Lower leg skin (tissue), 3 donors: ENCODE measurements around the gene HSPA4.

Experiments used
- CTCF ChIP-seq, 3 donors: fragments of 450-650 bp; IDR thresholded peaks; one replicate each; pipeline ENCODE4 v1.5.1; 2016; ENCODE audit warnings: antibody characterized with exemption in 3 of 3, mild to moderate bottlenecking in 3 of 3, moderate library complexity in 2 of 3
- POLR2A ChIP-seq, 2 donors: fragments of 450-650 bp; IDR thresholded peaks; one replicate each; pipeline ENCODE4 v1.6.1; 2016 to 2017; ENCODE audit warnings: antibody characterized with exemption in 2 of 2, mild to moderate bottlenecking in 1 of 2, moderate library complexity in 1 of 2

GRCh38 chr5:133054697-133055471 lies 3.1 kb downstream of the HSPA4 start:
- TF ChIP-seq POLR2A (IDR thresholded peaks at IDR 0.05) (no peak), CTCF (IDR thresholded peaks at IDR 0.05) (no peak)
